Tibial artery (tissue), 4 donors: Measurements from ENCODE around the gene NAA50.

Source experiments
- DNase-seq, 2 donors: peaks; one replicate each; pipeline ENCODE4 v3.0.0-alpha.2; 2019
- H3K27ac ChIP-seq, 2 donors: fragments of 200-600 bp; sonication (generic) in 1 of 2; 1 replicate in 1 of 2; 2 replicates in 1 of 2; pipeline ENCODE4 v1.5.1; 2018 to 2019; ENCODE audit warnings: mild to moderate bottlenecking in 1 of 2
- H3K27me3 ChIP-seq, 2 donors: fragments of 200-600 bp; sonication (generic) in 1 of 2; one replicate each; pipeline versions ENCODE4 v1.5.1 to v1.6.0; 2016 to 2019
- H3K36me3 ChIP-seq, 3 donors: fragments of 200-600 bp; sonication (generic) in 2 of 3; one replicate each; pipeline ENCODE4 v1.5.1; 2016 to 2019; ENCODE audit warnings: mild to moderate bottlenecking in 2 of 3
- H3K4me1 ChIP-seq, 4 donors: fragments of 200-600 bp; sonication (generic) in 2 of 4; 1 replicate in 3 of 4; 2 replicates in 1 of 4; pipeline ENCODE4 v1.5.1; 2016 to 2019
- H3K4me3 ChIP-seq, 2 donors: fragments of 200-600 bp; sonication (generic) in 1 of 2; 1 replicate in 1 of 2; 2 replicates in 1 of 2; pipeline ENCODE4 v1.5.1; 2018 to 2019; ENCODE audit warnings: mild to moderate bottlenecking in 2 of 2
- H3K9me3 ChIP-seq, 3 donors: fragments of 200-600 bp; sonication (generic) in 1 of 3; one replicate each; pipeline ENCODE4 v1.5.1; 2016 to 2019
- CTCF ChIP-seq, 2 experiments: fragments of 200-600 bp in 1 of 2; fragments of 450-650 bp in 1 of 2; IDR thresholded peaks; one replicate each; pipeline ENCODE4 v1.5.1; 2017 to 2019; ENCODE audit warnings: antibody characterized with exemption in 2 of 2, mild to moderate bottlenecking in 1 of 2, moderate library complexity in 1 of 2
- intact Hi-C: fragments of 100-400 bp; cut with DNase I; formaldehyde crosslinking; loops from one replicate; pipeline ENCODE4 v1.15.0; 2023; ENCODE audit warnings: low total_unique reads

Gene NAA50

GRCh38 chr3:113747283-113748046 lies 1.4 kb upstream of the NAA50 start:
- no peak for TF ChIP-seq CTCF (IDR thresholded peaks at IDR 0.05)
- intact Hi-C loops = loop anchor here (2.0 to 5.0 kb wide), 2 partner anchors 51 to 310 kb away; partner anchors contain the start of genes CCDC191, QTRT2 and USF3
- no peaks in the 10 kb centered on the region for H3K36me3 ChIP-seq
- H3K4me1 ChIP-seq = peaks cover 0 to 38% (median 29%) of the 10 kb centered on the region in 4 donors
- no peaks in the 10 kb centered on the region for H3K9me3 ChIP-seq
- DNase-seq = no peak
- H3K4me3 ChIP-seq = peak overlapping the region; percentile 88 to 100
- no peaks in the 10 kb centered on the region for H3K27me3 ChIP-seq
- peak overlapping the region; percentile 98 to 100 for H3K27ac ChIP-seq

- Histone ChIP-seq H3K4me1 (peaks cover 0 to 43% (median 30%) of the 10 kb centered on the region in 4 donors), H3K27me3 (no peaks in the 10 kb centered on the region), H3K36me3 (no peaks in the 10 kb centered on the region), H3K9me3 (no peaks in the 10 kb centered on the region), H3K27ac (peak within 1 kb of the TSS; percentile 98 to 100), H3K4me3 (peak within 1 kb of the TSS; percentile 88 to 100)
- intact Hi-C loops = loop anchor here (2.0 to 5.0 kb wide), 2 partner anchors 50 to 311 kb away; partner anchors contain the start of genes CCDC191, QTRT2 and USF3
- no peak for TF ChIP-seq CTCF (IDR thresholded peaks at IDR 0.05)
- DNase-seq = peak; percentile 90 to 95
These were observed 666 bp upstream of the NAA50 start, which contains the start of gene ATP6V1A for GRCh38 chr3:113746548-113747282. Gene ATP6V1A, plus strand, starts transcription at chr3:113747035. Its CDS starts 31,719 bp downstream, at chr3:113778754.

GRCh38 chr3:113744941-113745755 lies 901 bp downstream of the NAA50 start:
- H3K36me3 ChIP-seq = no peaks in the 10 kb centered on the region
- no peaks in the 10 kb centered on the region for H3K9me3 ChIP-seq
- DNase-seq = peak; percentile 83 to 84
- peak overlapping the region; percentile 98 to 100 for H3K27ac ChIP-seq
- H3K27me3 ChIP-seq = no peaks in the 10 kb centered on the region
- H3K4me1 ChIP-seq = peaks cover 0 to 50% (median 30%) of the 10 kb centered on the region in 4 donors
- intact Hi-C loops = loop anchor here (5.0 kb wide), 1 partner anchor 312 kb away; the partner anchor contains the start of genes CCDC191 and QTRT2
- H3K4me3 ChIP-seq = peak overlapping the region; percentile 88 to 100
- TF ChIP-seq CTCF (IDR thresholded peaks at IDR 0.05) = peak; percentile 52 to 55

- no peak for TF ChIP-seq CTCF (IDR thresholded peaks at IDR 0.05)
- intact Hi-C loops = no loop called here
- no peak for DNase-seq
- Histone ChIP-seq H3K4me3 (no peak overlapping the region), H3K36me3 (no peaks in the 10 kb centered on the region), H3K4me1 (peaks cover 0 to 39% (median 27%) of the 10 kb centered on the region in 4 donors), H3K27me3 (no peaks in the 10 kb centered on the region), H3K27ac (no peak overlapping the region), H3K9me3 (no peaks in the 10 kb centered on the region)
These were observed 2.9 kb downstream of the NAA50 start for GRCh38 chr3:113743006-113743630.

GRCh38 chr3:113741620-113742019 lies 4.4 kb downstream of the NAA50 start:
- Histone ChIP-seq H3K9me3 (no peaks in the 10 kb centered on the region), H3K4me1 (peaks cover 0 to 35% (median 24%) of the 10 kb centered on the region in 4 donors), H3K27me3 (no peaks in the 10 kb centered on the region), H3K36me3 (no peaks in the 10 kb centered on the region), H3K27ac (no peak overlapping the region), H3K4me3 (no peak overlapping the region)
- DNase-seq = no peak
- intact Hi-C loops = no loop called here
- TF ChIP-seq CTCF (IDR thresholded peaks at IDR 0.05) = no peak
